ENCODE measurements around the gene ANP32E. TPM values are rescaled to one million over a fixed set of nuclear protein-coding genes. Genes with fewer than 3 reads are reported as not detected.
"Not testable (repeated sequence)": the region's sequence is repeated elsewhere in the genome, so short reads cannot be mapped to it uniquely, and the experiment has no call there.

ANP32E gene
- total RNA-seq, 1 experiment from 2014 or later: 26.8 TPM

GRCh38 chr1:150227228-150227627 lies 8.7 kb downstream of the ANP32E start:
- in situ Hi-C loops (cut with HindIII; ENCODE audit: low pct_unique_long_range_greater_than_20kb, low sequenced_read_pairs): no loop called here
- no peak for DNase-seq (ENCODE audit: low read depth, low spot score)

DNA sequence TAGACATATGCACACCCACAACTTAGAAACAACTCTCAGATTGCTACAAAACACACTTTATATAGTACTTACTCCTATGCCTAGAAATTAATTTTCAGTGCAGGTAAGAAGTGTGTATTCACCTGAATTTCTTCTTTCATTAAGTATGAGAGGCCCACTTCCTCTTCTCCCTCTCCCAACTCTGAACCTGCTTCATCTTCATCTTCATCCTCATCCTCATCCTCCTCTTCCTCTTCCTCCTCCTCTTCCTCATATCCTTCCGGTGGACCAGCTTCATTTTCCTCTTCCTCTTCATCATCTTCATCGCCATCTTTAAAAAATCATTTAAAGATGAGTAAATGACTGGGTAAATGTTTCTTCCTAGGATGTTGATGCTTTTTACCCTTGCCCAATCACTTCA lies 9.4 kb downstream of the ANP32E start:
- DNase-seq (ENCODE audit: low read depth, low spot score): no peak
- in situ Hi-C loops (cut with HindIII; ENCODE audit: low pct_unique_long_range_greater_than_20kb, low sequenced_read_pairs): no loop called here

DNA sequence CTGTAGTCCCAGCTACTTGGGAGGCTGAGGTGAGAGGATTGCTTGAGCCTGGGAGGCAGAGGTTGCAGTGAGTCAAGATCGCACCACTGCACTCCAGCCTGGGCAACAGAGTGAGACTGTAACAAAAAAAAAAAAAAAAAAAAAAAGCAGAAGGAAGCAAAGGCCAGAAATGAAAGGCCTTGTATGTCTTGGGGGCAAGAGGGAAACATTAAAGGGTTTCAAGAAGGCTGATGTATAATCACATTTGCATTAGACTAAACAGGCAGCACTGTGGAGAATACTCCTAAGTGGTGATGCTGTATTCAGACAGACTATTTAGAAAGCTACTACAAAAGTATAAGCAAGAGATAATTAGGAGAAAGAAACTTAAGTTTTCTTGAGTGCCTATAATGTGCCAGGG lies 10.4 kb downstream of the ANP32E start:
- DNase-seq (ENCODE audit: low read depth, low spot score): peak; percentile 14
- in situ Hi-C loops (cut with HindIII; ENCODE audit: low pct_unique_long_range_greater_than_20kb, low sequenced_read_pairs): no loop called here

GRCh38 chr1:150224983-150225382 lies 10.9 kb downstream of the ANP32E start:
- in situ Hi-C loops (cut with HindIII; ENCODE audit: low pct_unique_long_range_greater_than_20kb, low sequenced_read_pairs): no loop called here
- DNase-seq (ENCODE audit: low read depth, low spot score): no peak

GRCh38 chr1:150221552-150221951 lies 14.4 kb downstream of the ANP32E start:
- in situ Hi-C loops (cut with HindIII; ENCODE audit: low pct_unique_long_range_greater_than_20kb, low sequenced_read_pairs): no loop called here
- peak; percentile 49 for DNase-seq (ENCODE audit: low read depth, low spot score)

GRCh38 chr1:150215855-150216254 lies 20.1 kb downstream of the ANP32E start:
- in situ Hi-C loops (cut with HindIII; ENCODE audit: low pct_unique_long_range_greater_than_20kb, low sequenced_read_pairs); DNase-seq (ENCODE audit: low read depth, low spot score): not testable (repeated sequence)

DNA sequence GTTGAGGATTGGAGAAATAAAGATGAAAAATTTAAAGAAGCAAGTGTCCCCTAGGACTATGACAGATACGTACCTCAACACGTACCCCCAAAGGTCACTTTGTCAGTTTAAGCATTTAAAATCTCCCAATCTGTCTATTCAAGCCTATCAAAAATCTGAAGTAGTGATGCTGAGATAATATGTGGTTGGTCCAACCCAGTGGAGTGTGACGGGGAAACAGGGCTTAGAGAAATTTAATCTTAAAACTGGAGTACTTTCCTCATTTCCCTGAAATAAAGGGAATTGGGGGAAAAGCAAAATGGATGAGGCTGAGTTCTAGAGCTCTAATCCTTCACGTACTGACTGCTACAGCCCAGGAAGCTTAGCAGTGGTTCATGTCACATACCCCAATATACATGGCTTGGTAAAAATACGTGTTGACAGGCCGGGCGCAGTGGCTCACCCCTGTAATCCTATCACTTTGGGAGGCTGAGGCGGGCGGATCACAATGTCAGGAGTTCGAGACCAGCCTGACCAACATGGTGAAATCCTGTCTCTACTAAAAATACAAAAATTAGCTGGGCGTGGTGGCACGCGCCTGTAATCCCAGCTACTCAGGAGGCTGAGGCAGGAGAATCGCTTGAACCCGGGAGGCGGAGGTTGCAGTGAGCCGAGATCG lies 21.7 kb downstream of the ANP32E start:
- DNase-seq (ENCODE audit: low read depth, low spot score); in situ Hi-C loops (cut with HindIII; ENCODE audit: low pct_unique_long_range_greater_than_20kb, low sequenced_read_pairs): not testable (repeated sequence)

DNA sequence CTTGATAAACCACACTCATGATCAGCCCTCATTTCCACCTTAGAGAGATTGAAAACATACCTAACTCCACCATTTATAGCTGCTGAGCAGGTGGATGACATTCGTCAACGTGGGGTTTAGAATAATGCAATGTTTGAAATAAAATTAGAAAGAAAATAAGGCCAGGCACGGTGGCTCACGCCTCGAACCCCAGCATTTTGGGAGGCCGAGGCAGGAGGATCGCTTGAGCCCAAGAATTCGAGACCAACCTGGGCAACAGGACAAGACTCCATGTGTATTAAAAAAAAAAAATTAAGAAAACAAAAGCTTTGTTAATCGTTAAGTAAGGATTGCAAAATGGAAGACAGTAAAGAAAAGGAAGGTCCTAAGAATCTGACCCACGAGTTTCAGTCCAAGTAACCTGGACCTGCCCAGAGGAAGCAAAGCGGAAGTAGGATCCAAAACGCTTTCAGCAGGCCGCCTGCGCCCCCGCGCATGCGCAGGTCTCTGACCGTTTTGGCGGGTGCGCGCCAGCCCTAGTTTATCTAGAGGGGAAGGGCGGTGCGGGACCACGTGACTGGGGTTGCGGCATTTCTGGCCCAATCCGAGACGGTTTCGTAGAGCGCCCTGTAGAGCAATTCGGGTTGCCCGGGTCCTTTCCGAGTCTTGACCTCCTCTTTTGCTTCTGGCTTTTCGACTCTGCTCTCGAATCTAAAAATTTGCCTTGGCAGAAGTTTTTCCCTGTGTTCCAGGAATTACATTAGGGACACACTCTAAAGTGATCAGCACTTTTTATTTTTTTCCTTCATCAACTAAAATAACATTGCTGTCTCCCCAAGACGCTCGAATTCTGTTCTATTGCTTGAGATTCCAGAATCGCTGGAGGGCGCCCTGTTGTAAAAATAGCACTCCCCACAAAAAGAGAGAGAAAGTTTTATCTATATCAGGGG lies 22.5 kb downstream of the ANP32E start:
- DNase-seq (ENCODE audit: low read depth, low spot score): peak; percentile 95
- in situ Hi-C loops (cut with HindIII; ENCODE audit: low pct_unique_long_range_greater_than_20kb, low sequenced_read_pairs): no loop called here

- in situ Hi-C loops (cut with HindIII; ENCODE audit: low pct_unique_long_range_greater_than_20kb, low sequenced_read_pairs): no loop called here
Measured at GRCh38 chr1:150212070-150212469, 23.8 kb downstream of the ANP32E start.

DNA sequence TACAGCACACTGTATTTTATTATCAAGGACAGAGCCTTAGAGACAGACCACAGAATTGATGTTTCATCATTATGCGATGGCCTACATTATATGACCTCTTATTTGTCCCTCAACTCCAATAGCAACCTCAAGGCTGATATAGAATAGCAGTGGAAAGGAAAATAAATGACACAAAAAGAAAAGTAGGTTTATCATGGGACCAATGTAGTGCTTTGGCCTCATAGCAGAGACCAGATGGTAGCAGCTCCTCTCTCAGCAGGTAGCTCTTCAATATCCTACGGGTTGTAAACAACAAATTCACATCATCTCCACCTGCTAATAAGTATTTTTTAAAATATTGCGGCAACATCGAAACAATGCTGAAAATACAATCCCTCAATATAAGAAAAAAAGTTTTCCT lies 25.2 kb downstream of the ANP32E start:
- in situ Hi-C loops (cut with HindIII; ENCODE audit: low pct_unique_long_range_greater_than_20kb, low sequenced_read_pairs): no loop called here
- DNase-seq (ENCODE audit: low read depth, low spot score): no peak

More at GRCh38 chr1:150212070-150212469, 23.8 kb downstream of the ANP32E start:
- no peak for DNase-seq (ENCODE audit: low read depth, low spot score)

GRCh38 chr1:150210091-150210490 lies 25.8 kb downstream of the ANP32E start:
- in situ Hi-C loops (cut with HindIII; ENCODE audit: low pct_unique_long_range_greater_than_20kb, low sequenced_read_pairs): no loop called here
- no peak for DNase-seq (ENCODE audit: low read depth, low spot score)

DNA sequence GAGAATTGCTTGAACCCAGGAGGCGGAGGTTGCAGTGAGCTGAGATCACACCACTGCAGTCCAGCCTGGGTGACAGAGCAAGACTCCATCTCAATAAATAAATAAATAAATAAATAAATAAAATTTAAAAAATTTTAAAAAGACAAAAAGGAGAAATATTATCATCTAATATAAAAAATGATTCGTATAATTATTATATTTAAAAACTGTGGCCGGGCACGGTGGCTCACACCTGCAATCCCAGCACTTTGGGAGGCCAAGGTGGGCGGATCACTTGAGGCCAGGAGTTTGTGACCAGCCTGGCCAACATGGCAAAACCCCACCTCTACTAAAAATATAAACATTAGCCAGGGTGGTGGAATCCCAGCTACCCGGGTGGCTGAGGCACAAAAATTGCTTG lies 27.5 kb downstream of the ANP32E start:
- DNase-seq (ENCODE audit: low read depth, low spot score); in situ Hi-C loops (cut with HindIII; ENCODE audit: low pct_unique_long_range_greater_than_20kb, low sequenced_read_pairs): not testable (repeated sequence)

GRCh38 chr1:150207281-150207971 lies 28.5 kb downstream of the ANP32E start:
- no peak for DNase-seq (ENCODE audit: low read depth, low spot score)
- in situ Hi-C loops (cut with HindIII; ENCODE audit: low pct_unique_long_range_greater_than_20kb, low sequenced_read_pairs): no loop called here

DNA sequence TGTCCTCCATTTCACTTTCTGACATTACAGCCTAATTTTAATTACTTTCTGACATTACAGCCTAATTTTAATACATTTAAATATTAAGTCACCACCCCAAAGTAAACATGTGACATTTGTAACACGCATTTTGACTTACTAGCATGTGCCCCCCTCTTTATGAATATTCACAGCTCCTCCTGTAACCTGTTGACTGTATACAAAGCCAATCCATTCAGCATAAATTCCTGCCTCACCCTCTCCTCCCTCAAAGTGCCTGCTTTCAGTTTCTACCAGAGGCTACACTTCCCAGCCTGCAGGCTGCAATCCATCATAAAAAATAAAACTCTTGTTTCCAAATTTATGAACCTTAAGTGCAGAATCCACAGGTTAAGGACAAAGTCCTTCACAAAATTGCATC lies 39.5 kb downstream of the ANP32E start:
- in situ Hi-C loops (cut with HindIII; ENCODE audit: low pct_unique_long_range_greater_than_20kb, low sequenced_read_pairs): no loop called here
- DNase-seq (ENCODE audit: low read depth, low spot score): no peak

DNA sequence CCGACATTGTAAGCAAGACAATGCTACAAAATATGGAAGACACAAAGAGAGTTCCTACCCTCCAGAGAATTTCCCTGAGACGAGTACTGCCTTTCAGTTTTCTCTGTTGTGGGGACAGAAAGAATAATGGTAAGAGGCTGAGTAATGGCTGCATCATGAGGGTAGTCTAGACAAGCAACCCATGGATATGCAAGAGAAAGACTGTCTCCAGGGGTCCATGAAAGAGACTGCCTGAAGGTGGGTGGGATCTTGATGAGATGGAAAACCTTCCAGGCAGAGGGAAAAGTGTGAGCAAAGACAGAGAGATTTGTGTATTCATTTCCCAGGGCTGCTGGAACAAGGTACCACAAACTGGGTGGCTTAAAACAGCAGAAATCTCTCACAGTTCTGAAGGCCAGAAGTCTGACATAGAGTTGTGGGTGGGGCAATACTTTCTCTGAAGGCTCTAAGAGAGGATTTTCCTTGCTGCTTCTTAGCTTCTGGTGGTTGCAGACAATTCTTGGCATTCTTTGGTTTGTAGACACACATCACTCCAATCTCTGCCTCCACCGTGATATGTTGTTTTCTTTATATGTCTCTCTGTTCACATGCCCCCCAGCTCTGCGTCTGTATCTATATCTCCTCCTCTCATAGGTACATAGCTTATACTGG lies 41.4 kb downstream of the ANP32E start:
- DNase-seq (ENCODE audit: low read depth, low spot score): no peak

DNA sequence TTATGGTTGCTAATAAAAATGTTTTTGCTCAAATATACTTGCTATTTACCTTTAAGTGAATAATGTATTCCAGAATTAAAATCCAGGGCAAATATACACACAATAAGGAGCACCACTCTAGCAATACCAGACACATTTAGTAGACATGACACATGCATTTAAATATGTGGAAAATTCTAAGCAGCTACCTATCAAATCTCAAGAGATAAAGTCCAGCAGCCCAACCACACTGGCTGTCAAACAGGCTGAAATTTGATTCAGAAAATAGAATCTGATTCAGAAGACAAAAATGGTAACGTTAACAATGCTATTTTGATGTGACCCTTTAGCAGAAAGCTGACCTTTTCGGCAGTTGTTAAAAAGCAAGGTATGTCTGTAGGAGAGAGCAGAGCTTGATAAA lies 43.9 kb downstream of the ANP32E start:
- in situ Hi-C loops (cut with HindIII; ENCODE audit: low pct_unique_long_range_greater_than_20kb, low sequenced_read_pairs): no loop called here
- DNase-seq (ENCODE audit: low read depth, low spot score): no peak

More for the DNA sequence above, 41.4 kb downstream of the ANP32E start:
- in situ Hi-C loops (cut with HindIII; ENCODE audit: low pct_unique_long_range_greater_than_20kb, low sequenced_read_pairs): no loop called here

- in situ Hi-C loops (cut with HindIII; ENCODE audit: low pct_unique_long_range_greater_than_20kb, low sequenced_read_pairs): no loop called here
Measured at GRCh38 chr1:150187560-150187931, 48.4 kb downstream of the ANP32E start.

More at GRCh38 chr1:150187560-150187931, 48.4 kb downstream of the ANP32E start:
- no peak for DNase-seq (ENCODE audit: low read depth, low spot score)

Measured in SK-MEL-5 (cell line).